NB4 (cell line): Measurements from ENCODE around the gene LRMDA.

Experiments
- MYC ChIP-seq: IDR thresholded peaks from 2 replicates; pipeline ENCODE4 v1.6.1; 2011; ENCODE audit warnings: low read depth, low read length
- TF ChIP-seq, protein P1 (sequence below): IDR thresholded peaks from one replicate; pipeline ENCODE4 v1.5.1; 2012; ENCODE audit warnings: low read depth, low read length

- TF ChIP-seq, protein P1, sequence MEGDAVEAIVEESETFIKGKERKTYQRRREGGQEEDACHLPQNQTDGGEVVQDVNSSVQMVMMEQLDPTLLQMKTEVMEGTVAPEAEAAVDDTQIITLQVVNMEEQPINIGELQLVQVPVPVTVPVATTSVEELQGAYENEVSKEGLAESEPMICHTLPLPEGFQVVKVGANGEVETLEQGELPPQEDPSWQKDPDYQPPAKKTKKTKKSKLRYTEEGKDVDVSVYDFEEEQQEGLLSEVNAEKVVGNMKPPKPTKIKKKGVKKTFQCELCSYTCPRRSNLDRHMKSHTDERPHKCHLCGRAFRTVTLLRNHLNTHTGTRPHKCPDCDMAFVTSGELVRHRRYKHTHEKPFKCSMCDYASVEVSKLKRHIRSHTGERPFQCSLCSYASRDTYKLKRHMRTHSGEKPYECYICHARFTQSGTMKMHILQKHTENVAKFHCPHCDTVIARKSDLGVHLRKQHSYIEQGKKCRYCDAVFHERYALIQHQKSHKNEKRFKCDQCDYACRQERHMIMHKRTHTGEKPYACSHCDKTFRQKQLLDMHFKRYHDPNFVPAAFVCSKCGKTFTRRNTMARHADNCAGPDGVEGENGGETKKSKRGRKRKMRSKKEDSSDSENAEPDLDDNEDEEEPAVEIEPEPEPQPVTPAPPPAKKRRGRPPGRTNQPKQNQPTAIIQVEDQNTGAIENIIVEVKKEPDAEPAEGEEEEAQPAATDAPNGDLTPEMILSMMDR, result no peak
- TF ChIP-seq MYC, result no peak
Observed at GRCh38 chr10:76169246-76169645, 737.8 kb downstream of the LRMDA start.
